PC-9 (cell line): ENCODE data around the gene KCNH1.

Source experiments
- EZH2 ChIP-seq: fragments of 200-600 bp; sonication (generic); IDR thresholded peaks from 2 replicates; pipeline ENCODE4 v1.8.0; 2017; ENCODE audit warnings: antibody characterized with exemption, low read depth
- TF ChIP-seq, protein P1 (sequence below): fragments of 200-600 bp; sonication (generic); conservative IDR thresholded peaks from 2 replicates; pipeline ENCODE4 v1.6.1; 2017; ENCODE audit warnings: mixed run types, antibody characterized with exemption, mild to moderate bottlenecking, moderate library complexity

DNA sequence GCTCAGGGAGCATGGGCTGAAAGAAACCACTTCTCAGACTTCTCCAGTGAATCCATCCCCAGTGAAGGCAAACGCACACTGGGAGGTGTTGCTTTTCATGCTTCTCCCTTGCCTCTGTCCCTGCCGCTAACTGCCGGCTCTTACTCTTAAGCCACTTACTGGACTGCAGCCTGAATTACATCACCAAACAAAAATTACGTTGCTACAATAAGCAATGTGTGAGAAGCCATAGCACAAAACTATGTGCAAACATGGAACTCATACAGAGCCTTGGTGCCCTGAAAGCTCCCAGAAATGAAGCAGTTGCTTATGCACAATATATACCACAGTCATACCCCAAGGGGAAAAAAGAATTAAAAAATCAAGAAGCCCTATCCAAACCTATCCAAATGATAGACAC lies 375.2 kb downstream of the KCNH1 start:
- TF ChIP-seq, protein P1, sequence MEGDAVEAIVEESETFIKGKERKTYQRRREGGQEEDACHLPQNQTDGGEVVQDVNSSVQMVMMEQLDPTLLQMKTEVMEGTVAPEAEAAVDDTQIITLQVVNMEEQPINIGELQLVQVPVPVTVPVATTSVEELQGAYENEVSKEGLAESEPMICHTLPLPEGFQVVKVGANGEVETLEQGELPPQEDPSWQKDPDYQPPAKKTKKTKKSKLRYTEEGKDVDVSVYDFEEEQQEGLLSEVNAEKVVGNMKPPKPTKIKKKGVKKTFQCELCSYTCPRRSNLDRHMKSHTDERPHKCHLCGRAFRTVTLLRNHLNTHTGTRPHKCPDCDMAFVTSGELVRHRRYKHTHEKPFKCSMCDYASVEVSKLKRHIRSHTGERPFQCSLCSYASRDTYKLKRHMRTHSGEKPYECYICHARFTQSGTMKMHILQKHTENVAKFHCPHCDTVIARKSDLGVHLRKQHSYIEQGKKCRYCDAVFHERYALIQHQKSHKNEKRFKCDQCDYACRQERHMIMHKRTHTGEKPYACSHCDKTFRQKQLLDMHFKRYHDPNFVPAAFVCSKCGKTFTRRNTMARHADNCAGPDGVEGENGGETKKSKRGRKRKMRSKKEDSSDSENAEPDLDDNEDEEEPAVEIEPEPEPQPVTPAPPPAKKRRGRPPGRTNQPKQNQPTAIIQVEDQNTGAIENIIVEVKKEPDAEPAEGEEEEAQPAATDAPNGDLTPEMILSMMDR = no peak
- TF ChIP-seq EZH2 = no peak
